Kidney tubule cell (primary cell): ENCODE measurements around the gene ALAD.
"Not testable (repeated sequence)": the region's sequence is repeated elsewhere in the genome, so short reads cannot be mapped to it uniquely, and the experiment has no call there.

Source experiments
- DNase-seq: peaks from one replicate; pipeline ENCODE4 v3.0.0-alpha.2; 2018; ENCODE audit warnings: low spot score

ALAD gene

DNA sequence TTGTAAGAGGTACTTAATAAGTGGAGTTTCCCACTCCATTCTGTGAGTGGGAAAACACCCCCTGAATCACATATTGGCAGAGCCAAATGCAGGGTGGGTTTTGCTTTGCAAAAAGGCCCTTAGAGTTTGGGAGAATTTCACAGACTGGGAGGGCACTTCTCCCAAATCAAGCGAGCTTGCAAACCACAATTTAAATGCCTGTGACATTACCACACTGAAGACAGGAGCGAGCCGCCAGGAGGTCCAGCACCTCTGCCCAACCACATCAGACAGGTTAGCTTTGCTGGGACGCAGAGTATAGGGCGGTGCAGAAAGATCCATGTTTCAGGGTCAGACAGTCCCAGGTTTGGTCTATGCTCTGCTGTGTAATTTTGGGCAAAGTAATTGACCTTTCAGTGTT lies 2.3 kb downstream of the ALAD start:
- peak; percentile 31 for DNase-seq

DNA sequence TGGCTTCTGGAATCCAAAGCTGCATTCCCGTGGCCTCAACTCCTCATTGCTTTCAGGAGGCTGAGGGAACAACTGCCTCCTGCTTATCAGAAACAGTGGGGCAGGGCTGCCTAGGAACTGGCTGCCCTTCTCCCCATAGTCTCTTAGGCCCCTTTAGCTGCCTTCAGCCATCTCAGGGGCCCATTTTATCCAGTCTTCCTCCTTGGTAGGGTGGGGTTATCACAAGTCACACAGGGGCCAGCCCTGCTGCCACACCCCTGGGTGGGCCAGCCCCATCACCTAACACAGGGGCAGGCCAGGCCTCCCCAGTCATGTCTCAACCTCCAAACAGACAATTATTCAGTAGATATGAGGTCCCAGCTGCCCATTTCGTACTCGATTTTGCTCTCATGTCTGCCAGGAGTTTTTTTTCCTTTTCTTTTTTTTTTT lies 3.9 kb downstream of the ALAD start:
- DNase-seq: no peak

DNA sequence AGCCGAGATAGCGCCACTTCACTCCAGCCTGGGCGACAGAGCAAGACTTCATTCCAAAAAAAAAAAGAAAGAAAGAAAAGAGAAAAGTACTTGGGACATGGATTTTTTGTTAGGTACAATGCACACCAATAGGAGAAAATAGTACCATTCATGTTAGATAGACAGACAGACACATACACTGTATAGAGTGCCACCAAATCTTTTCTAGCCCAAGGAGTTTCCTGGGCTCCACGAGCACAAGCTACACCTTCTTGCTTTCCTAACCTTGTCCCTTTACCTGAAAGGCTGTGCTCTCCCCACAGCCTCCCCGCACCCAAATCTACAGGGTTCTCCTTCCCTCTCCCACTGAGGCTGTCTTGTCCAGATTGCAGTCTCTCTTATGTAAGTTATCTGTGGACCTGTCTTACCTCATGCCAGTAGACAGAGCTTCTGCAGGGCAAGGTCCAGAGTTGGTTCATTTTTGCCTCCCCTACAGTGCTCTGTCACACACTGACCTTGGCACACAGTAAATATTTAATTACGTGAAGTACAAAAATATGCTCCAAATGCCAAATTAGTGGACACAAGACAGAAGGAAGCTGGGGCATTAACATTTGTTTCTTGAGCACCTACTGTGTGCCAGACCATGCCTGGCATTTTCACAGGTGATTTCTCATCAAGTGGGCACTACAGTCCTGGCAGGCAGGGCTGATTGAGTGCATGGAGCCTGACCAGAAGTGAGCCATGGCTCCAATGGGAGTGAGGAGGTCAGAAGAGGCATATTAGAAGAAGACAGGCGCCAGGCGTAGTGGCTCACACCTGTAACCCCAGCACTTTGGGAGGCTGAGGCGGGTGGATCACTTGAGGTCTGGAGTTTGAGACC lies 5.9 kb downstream of the ALAD start:
- DNase-seq: no peak

DNA sequence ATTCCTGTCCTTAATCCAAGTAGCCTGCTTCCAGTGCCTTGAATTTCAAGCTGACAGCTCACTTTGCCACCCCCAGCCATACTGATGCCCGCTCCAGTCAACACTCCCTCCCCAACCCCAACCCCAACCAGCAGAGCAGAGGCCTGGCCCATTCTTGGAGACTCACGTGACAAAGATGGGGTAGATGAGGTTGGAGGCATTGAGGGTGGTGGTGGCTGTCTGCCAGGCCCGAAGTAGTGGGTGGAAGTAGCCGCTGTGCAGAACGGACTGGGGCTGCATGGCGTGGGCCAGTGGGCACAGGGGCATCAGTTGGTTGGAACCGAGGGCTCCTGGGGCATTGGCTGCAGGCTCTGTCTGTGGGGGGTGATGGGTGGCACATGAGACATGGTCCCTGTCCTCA lies 7.8 kb downstream of the ALAD start:
- no peak for DNase-seq

DNA sequence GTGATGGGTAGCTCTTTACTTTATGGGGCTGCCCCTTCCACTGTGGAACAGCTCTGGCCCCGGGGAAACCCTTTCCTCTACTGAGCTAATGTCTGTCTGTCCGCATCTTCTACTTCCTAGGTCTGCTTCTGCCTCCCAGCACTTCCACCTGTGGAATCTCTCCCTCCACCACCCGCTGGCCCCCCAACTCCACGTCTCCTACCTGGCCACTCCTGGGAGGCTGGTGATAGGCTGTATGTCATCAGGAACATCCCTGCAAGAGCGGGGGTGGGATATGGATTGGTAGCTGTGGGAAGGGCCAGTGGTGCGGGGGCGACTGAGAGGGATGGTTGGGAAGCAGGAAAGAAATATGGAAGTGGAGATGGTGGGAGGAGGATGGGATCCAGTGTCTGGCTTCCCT lies 9.2 kb downstream of the ALAD start:
- no peak for DNase-seq

DNA sequence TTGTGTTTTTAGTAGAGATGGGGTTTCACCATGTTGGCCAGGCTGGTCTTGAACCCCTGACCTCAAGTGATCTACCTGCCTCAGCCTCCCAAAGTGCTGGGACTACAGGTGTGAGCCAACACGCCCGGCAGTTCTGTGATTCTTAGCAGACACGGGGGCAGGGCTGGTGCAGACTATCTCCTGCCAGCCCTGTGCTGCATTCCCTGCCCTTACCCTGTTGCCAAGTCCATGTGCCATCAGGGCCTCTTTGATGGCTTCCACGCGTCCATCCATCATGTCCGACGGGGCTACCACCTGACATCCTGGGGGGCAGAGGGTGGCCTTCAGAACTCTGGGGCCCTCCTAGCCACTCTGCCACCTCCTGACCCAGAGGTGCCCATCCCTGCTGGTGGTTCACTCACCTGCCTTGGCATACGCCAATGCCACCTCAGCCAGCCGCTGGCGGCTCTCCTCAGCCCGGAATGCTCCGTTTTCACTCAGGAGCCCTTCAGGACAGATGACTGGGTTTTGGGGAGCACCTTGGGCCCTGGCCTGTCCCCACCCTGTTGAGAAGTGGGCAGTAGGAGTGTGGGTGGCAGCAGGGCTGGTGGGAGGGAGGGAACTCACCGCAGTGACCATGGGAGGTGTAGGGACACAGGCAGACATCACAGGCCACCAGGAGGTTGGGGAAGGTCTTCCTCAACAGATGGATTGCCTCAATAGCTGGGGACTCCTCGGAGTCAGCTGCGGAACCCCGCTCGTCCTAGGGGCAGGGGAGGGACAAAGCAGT lies 10.7 kb downstream of the ALAD start:
- DNase-seq: no peak

DNA sequence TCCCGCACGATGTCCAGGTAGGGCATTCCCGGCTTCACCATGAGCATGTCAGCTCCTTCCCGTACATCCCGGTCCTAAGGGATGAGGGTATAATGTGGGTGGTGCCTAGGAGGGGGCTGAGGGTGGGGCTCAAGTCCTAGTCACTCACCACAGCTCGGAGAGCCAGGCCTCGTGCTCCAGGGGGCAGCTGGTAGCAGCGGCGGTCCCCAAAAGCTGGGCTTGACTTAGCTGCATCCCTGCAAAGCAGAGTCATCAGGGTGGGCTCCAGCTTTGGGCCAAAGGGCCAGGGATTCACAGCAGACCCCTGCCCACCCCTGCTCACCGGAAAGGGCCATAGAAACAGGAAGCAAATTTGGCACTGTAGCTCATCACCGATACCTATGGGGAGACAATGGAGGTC lies 11.6 kb downstream of the ALAD start:
- DNase-seq: no peak

DNA sequence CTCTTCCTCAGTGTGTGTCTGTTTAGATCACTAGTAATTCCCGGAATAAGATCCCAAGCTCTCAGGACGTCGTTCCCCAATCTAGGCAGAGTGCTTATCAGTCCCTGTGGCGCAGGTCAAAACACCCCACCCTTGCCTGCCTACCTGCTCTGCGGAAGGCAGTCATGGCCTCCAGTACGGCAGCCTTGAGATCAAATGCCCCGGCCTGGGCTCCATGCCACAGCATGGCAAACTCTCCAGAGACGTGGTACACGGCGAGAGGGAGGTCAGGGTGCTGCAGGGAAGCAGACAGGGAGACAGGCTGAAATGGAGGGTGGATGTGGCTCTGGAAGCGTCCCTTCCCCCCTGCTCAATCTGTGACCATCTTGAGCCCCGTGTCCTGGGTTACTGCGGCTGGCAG lies 12.3 kb downstream of the ALAD start:
- no peak for DNase-seq

DNA sequence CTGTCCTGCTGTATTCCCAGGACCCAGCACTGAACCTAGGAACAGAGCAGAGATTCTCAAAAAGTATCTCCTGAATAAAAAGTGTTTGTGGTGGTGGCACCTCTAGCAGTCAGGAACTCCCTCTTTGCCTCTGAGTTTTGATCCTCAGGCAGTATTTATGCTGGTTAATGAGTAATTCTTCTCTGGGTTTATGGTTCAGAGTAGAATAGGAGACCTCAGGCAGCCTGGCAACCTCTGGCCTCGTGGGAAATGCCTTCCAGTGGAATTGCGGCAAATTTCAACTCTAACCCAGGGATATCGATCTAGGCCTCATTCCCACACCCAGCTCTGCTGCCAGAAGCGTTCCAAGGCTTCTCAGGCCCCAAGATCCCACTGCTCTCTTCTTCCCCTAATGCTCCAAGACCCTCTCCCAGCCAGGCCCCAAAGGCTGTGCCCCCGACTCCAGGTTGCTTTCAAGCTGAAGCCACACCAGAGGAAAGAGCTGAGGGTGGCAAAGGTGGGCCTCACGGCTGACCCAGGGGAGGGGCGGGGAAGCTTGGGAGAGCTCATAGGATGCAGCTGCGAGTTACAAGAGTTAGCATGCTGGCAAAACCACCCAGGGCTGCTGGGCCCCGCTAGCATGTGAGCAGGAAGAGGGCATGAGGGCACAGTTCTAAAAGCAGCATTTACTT lies 13.4 kb downstream of the ALAD start:
- DNase-seq: peak; percentile 34

DNA sequence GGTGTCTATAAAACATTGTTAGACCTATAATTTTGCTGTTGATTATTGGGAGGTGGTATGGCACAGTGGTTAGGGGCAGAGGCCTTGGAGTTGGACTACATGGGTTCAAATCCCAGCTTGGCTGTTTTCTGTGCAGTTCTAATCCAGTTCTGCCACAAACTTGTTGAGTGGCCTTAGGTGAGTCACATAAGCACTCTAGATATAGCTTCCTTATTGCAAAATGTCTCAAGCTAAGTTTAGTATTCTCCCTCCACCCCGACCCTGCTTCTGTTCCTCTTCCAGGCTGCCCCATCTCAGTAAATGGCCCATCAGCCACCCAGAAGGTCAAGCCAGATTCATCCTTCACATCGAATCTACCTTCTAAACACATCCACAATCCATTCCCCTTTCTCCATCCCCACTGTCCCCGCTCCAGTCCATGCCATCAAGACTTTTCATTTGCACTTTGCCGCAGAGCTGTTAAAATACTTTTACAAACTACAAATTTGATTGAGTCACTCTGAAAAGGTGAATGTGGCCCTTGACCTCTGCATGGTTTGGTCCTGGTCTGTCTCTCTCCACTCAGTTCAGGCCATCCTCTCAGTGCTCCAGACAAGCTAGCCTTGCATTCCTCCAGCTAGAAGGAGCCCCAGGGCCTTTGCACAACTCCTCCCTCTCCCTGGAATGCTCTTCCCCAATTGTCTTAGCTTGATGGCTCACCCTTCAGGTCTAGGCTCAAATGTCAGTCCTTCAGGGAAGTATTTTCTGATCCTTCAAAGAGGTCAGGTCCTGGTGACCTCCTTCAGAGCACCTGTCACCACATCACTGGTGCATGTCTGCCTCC lies 14.3 kb downstream of the ALAD start:
- DNase-seq: no peak

DNA sequence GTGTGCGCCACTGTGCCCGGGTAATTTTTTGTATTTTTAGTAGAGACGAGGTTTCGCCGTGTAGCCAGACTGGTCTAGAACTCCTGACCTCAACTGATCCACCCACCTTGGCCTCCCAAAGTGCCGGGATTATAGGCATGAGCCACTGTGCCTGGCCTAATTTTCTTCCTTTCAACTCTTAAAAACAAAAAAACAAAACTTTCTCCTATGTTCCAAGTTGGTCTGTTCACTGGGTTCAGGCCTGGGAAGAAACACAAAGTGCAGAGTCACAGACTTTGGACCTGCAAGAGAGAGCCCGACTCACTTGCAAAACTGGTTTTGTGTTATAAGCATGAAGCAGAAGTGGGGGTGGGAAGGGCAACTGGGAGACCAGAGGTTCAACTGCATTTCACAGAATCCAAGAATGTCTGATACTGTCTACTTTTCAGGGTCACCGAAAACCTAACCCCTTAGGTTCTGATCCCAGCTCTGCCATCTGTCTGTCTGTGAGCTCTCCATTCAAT lies 19.1 kb downstream of the ALAD start:
- no peak for DNase-seq

DNA sequence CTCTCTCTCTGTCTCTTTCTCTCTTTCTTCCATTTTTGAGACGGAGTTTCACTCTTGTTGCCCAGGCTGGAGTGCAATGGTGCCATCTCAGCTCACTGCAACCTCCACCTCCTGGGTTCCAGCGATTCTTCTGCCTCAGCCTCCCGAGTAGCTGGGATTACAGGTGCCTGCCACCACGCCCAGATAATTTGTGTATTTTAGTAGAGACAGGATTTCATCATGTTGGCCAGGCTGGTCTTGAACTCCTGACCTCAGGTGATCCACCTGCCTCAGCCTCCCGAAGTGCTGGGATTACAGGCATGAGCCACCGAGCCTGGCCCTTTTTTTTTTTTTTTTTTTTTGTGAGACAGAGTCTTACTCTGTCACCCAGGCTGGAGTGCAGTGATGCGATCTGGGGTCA lies 19.6 kb downstream of the ALAD start:
- DNase-seq: not testable (repeated sequence)

DNA sequence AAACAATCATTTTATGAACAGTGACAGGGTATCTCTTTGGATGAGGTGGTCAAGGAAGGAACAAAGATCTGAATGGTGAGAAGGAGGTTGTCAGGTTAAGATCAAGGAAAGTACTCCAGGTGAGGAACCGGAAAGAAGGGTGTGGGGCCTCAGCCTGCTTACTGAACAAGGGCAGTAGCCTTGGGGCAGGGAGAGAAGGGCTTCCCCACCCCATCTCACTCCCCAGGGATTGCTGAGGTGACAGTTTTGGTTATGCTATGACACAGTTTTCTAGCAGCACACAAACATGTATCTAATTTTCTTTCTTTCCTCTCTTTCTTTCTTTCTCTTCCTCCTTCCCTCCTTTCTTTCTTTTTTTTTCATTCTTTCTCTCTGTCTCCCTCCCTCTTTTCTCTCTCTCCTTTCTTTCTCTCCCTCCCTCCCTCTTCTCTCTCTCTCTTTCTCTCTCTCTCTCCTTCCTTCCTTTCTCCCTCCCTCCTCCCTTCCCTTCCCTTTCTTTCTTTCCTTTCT lies 20.2 kb downstream of the ALAD start:
- DNase-seq: no peak

DNA sequence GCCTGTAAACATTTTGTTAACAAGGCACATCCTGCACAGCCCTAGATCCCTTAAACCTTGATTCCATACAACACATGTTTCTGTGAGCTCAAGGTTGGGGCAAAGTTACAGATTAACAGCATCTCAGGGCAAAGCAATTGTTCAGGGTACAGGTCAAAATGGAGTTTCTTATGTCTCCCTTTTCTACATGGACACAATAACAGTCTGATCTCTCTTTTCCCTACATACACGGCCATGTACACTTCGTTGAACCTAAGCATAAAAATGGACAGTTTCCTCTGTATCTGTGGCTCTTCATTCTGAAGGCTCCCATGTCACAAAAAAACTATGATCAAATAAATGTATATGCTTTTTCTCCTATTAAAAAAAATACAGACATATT lies 21.3 kb downstream of the ALAD start:
- DNase-seq: not testable (repeated sequence)

DNA sequence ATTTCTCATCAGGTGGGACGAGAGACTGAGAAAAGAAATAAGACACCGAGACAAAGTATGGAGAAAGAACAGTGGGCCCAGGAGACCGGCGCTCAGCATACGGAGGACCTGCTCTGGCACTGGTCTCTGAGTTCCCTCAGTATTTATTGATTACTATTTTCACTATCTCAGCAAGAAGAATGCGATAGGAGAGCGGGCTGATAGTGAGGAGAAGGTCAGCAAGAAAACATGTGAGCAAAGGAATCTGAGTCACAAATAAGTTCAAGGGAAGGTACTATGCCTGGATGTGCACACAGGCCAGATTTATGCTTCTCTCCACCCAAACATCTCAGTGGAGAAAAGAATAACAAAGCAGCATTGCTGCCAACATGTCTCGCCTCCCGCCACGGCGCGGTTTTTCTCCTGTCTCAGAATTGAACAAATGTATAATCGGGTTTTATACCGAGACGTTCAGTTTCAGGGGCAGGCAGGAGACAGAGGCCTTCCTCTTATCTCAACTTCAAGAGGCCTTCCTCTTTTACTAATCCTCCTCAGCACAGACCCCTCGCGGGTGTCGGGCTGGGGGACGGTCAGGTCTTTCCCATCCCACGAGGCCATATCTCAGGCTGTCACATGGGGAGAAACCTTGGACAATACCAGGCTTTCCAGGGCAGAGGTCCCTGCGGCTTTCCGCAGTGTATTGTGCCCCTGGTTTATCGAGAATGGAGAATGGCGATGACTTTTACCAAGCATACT lies 21.8 kb downstream of the ALAD start:
- DNase-seq: not testable (repeated sequence)

DNA sequence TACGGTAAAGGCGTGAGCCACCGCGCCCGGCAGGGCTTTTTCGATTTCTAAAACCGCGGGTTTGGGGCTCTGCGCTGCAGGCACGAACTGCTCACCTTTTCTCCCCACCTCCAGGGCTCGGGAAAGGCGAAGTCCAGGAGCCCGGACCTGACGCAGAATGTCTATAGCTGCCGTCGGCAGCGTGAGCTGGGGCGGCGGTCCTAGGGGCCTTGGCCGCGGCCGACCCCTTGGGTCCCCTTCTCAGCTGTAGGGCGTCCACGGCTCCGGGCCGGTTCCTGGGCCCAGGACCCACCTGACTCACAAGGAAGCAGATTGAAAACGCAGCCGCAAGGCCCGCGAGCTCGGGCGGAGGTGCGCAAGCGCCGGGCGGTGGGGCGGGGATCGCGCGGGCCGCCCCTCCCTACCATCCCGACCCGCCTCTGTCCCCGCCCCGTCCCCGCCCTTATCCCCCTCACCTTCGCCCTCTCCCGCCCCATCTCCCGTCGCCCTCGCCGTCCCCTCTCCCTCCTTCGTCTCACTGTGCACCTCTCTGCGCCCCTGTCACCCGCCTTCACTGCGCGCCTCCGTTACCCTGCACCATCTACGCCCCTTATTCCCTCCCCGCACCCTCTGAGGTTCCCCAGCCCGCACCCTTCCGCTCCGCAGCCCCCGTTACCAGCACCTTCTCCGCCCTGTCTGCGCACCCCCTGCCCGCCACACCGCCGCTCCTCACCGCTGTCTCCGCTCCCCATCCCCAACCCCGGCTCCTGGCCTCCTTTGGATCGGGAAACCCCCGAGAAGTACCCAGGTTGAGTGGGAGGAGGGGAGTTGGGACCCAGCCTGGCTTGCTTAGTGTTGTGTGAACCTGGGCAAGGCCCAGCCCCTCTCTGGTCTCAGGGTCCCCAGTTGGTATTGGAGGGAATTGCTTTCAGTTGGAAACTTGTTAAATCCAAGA lies 24.2 kb downstream of the ALAD start, which contains the start of gene HDHD3:
TSS of gene HDHD3 (minus strand) at position 353 of the 934 bp plus-strand sequence. CDS start 2,632 bp downstream, outside the sequence.
- peak; percentile 90 for DNase-seq

DNA sequence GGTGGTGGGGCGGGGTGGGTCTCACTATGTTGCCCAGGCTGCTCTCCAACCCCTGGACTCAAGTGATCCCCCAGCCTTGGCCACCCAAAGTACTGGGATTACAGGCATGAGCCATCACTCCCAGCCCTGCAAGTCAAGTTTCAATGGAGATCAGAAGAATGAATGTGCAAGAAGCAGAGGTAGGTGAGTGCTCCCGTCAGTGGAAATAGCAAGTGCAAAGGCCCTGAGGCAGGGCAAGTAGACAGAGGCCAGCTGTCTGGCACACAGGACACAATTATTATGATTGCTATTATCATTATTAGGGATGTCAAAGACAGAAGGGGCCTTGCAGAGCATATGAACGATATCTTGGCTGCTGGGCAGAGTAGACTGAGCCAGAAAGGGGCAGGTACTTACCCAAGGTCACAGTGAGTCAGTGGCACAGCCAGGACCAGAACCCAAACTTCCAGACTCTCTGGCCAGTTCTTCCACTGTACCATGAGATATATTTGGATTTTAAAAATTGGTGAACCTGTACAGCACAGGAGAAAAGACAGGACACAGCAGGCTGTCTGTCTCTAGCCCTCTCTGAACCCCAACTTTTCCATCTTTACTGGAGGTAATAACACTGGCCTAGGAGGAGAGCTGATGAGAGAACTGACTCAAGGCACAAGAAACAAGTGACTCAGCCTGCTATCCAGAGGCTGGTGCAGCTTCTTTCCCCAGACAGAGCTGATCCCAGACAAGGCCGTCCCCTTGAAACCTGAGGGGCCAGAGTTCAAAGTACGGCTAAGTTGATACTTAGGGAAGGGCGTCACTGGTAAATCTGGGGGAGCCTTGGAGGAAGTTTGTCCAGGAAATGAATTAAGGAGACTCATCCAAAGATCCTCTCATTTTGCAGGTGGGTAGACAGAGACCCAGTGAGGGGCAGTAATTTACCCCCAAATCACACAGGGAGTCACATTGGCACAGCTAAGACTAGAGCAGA lies 25.7 kb downstream of the ALAD start:
- DNase-seq: peak; percentile 71

DNA sequence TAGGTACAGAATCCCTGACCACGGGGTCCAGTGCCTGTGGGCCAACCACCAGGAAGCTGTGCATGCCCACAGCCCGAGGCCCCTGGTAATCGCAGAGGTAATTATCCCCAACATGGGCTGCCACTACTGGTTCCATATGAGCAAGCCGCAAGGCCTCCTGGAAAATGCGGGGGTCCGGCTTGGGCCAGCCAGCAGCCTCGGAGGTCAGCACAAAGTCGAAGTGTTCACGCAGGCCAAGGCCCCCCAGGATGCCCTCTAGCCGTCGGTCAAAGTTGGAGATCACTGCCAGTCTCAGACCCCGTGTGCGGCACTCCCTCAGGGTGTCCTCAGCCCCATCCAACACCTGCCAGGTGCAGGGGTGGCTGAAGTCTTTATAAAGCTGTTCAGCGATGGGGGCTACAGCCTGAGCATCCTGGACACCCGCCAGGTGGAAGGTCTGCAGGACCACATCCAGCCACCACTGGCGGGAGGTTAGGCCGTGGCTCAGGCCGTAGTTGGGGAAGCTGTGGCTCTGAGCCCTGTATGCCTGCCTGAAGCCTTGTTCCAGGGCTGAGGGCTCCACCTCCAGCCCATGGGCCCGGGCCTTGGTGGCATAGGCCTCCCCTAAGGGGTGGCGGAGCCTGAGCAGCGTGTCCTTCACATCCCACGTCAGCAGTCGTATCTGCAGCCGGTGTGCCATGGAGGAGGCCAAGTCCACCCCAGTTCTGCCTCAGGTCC lies 27.2 kb downstream of the ALAD start:
- no peak for DNase-seq
